ENCODE measurements around the gene NUDT22.

NUDT22 gene

DNA sequence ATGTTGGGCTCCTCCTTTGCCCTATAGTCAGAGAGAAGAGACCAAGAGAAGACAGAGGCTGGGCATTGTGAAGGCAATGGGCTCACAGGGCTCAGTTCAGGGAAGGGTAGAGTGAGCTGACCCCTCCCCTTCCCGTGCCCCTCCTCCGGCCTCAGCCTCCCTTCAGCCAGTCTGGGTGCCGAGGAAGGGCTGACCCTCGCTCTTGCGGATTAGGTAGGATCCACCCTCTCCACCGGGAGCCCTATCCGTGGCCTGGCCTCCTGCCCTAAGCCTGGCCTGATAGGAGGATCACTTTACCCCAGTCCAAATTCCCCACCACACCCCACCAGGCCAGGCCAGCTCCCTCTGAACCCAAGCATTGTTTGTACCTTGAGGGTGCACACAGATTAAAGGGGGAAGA is 22.5 kb downstream of the NUDT22 start:
- no peak for TF ChIP-seq CTCF (conservative IDR thresholded peaks at IDR 0.05; ENCODE audit: low read depth, low read length)
- H3K4me3 ChIP-seq (ENCODE audit: low read depth, low read length): no peak overlapping the region
- no peak for DNase-seq (ENCODE audit: low read depth)

- no peak overlapping the region for H3K4me3 ChIP-seq (ENCODE audit: low read depth, low read length)
- no peak for DNase-seq (ENCODE audit: low read depth)
- TF ChIP-seq CTCF (conservative IDR thresholded peaks at IDR 0.05; ENCODE audit: low read depth, low read length): no peak
These were observed 23.0 kb downstream of the NUDT22 start for GRCh38 chr11:64249038-64249437.

- H3K4me3 ChIP-seq (ENCODE audit: low read depth, low read length): no peak overlapping the region
- TF ChIP-seq CTCF (conservative IDR thresholded peaks at IDR 0.05; ENCODE audit: low read depth, low read length): no peak
- DNase-seq (ENCODE audit: low read depth): no peak
These were observed 23.7 kb downstream of the NUDT22 start for GRCh38 chr11:64249563-64250414.

- TF ChIP-seq CTCF (conservative IDR thresholded peaks at IDR 0.05; ENCODE audit: low read depth, low read length): no peak
- no peak for DNase-seq (ENCODE audit: low read depth)
- H3K4me3 ChIP-seq (ENCODE audit: low read depth, low read length): peak overlapping the region; percentile 63
These were observed 24.4 kb downstream of the NUDT22 start for GRCh38 chr11:64250415-64251015.

- H3K4me3 ChIP-seq (ENCODE audit: low read depth, low read length): peak within 1 kb of the TSS; percentile 63
- peak; percentile 45 for TF ChIP-seq CTCF (conservative IDR thresholded peaks at IDR 0.05; ENCODE audit: low read depth, low read length)
- no peak for DNase-seq (ENCODE audit: low read depth)
These were observed 25.1 kb downstream of the NUDT22 start, which contains the start of gene PLCB3 for GRCh38 chr11:64251016-64251752. Gene PLCB3 (plus strand): TSS chr11:64251530. CDS start chr11:64251650, 120 bp downstream.

DNA sequence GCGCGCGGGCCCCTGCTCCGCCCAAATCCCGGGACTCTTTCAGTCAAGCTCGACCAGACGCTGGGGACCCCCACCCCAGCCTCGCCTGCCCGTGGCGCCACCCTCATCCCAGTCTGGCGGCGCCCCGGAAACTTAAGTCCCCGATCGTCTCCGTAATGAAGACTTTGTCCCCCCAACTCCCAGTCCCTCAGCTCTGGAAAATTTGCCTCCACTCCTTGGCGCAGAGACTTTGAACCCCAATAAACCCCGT is 25.6 kb downstream of the NUDT22 start:
- peak overlapping the region; percentile 63 for H3K4me3 ChIP-seq (ENCODE audit: low read depth, low read length)
- no peak for DNase-seq (ENCODE audit: low read depth)
- no peak for TF ChIP-seq CTCF (conservative IDR thresholded peaks at IDR 0.05; ENCODE audit: low read depth, low read length)
